Activated naive CD8-positive, alpha-beta T cell treated with anti-CD3 and anti-CD28 coated beads for 36 hours (primary cell): Measurements from ENCODE around the gene SRPK2. TPM values are rescaled to one million over a fixed set of nuclear protein-coding genes. Genes with fewer than 3 reads are reported as not detected.
A peak's percentile ranks its signal among the peaks of the same experiment; 100 is the strongest.

Source experiments
- DNase-seq: peaks from one replicate; pipeline ENCODE4 v3.0.0; 2021
- H3K27ac Mint-ChIP-seq: one replicate; pipeline ENCODE4 v1.8.0; 2022; ENCODE audit warnings: mild to moderate bottlenecking, moderate library complexity, mixed read lengths
- H3K27me3 Mint-ChIP-seq: one replicate; pipeline ENCODE4 v1.8.0; 2022; ENCODE audit warnings: mild to moderate bottlenecking, mixed read lengths
- H3K36me3 Mint-ChIP-seq: one replicate; pipeline ENCODE4 v1.8.0; 2021; ENCODE audit warnings: mild to moderate bottlenecking, mixed read lengths
- H3K4me1 Mint-ChIP-seq: one replicate; pipeline ENCODE4 v1.8.0; 2021; ENCODE audit warnings: mixed read lengths
- H3K4me3 Mint-ChIP-seq: one replicate; pipeline ENCODE4 v1.8.0; 2022; ENCODE audit warnings: mild to moderate bottlenecking, moderate library complexity, mixed read lengths
- H3K9me3 Mint-ChIP-seq: one replicate; pipeline ENCODE4 v1.8.0; 2022; ENCODE audit warnings: mixed read lengths
- total RNA-seq, 2 experiments: library from RNA; stranded (reverse); gene quantifications; one replicate each; pipeline ENCODE4 v1.2.3, GENCODE V29; 2021

Gene SRPK2
- total RNA-seq, 2 experiments from 2014 or later = 38.2 to 38.8 TPM

GRCh38 chr7:105107458-105107857 is 281.3 kb downstream of the SRPK2 start:
- H3K36me3 Mint-ChIP-seq = peaks cover 29% of the 10 kb centered on the region
- H3K4me1 Mint-ChIP-seq = peaks cover 19% of the 10 kb centered on the region
- no peak overlapping the region for H3K27ac Mint-ChIP-seq
- no peaks in the 10 kb centered on the region for H3K9me3 Mint-ChIP-seq
- DNase-seq = no peak
- no peaks in the 10 kb centered on the region for H3K27me3 Mint-ChIP-seq
- no peak overlapping the region for H3K4me3 Mint-ChIP-seq

GRCh38 chr7:105106473-105106872 is 282.2 kb downstream of the SRPK2 start:
- no peaks in the 10 kb centered on the region for H3K9me3 Mint-ChIP-seq
- no peak overlapping the region for H3K4me3 Mint-ChIP-seq
- H3K27me3 Mint-ChIP-seq = no peaks in the 10 kb centered on the region
- peaks cover 25% of the 10 kb centered on the region for H3K36me3 Mint-ChIP-seq
- H3K27ac Mint-ChIP-seq = peak overlapping the region; percentile 66
- peaks cover 19% of the 10 kb centered on the region for H3K4me1 Mint-ChIP-seq
- DNase-seq = no peak

GRCh38 chr7:105105579-105105978 is 283.1 kb downstream of the SRPK2 start:
- no peaks in the 10 kb centered on the region for H3K9me3 Mint-ChIP-seq
- H3K4me3 Mint-ChIP-seq = no peak overlapping the region
- peaks cover 26% of the 10 kb centered on the region for H3K36me3 Mint-ChIP-seq
- H3K27ac Mint-ChIP-seq = peak overlapping the region; percentile 51
- DNase-seq = no peak
- peaks cover 24% of the 10 kb centered on the region for H3K4me1 Mint-ChIP-seq
- H3K27me3 Mint-ChIP-seq = no peaks in the 10 kb centered on the region

GRCh38 chr7:105102557-105103352 is 286.0 kb downstream of the SRPK2 start:
- peaks cover 36% of the 10 kb centered on the region for H3K36me3 Mint-ChIP-seq
- no peak for DNase-seq
- H3K4me3 Mint-ChIP-seq = no peak overlapping the region
- H3K27ac Mint-ChIP-seq = peak overlapping the region; percentile 82
- H3K9me3 Mint-ChIP-seq = no peaks in the 10 kb centered on the region
- peaks cover 45% of the 10 kb centered on the region for H3K4me1 Mint-ChIP-seq
- H3K27me3 Mint-ChIP-seq = no peaks in the 10 kb centered on the region

- Mint-ChIP-seq H3K27me3 (no peaks in the 10 kb centered on the region), H3K27ac (peak overlapping the region; percentile 48), H3K36me3 (peaks cover 36% of the 10 kb centered on the region), H3K9me3 (no peaks in the 10 kb centered on the region), H3K4me1 (peaks cover 50% of the 10 kb centered on the region), H3K4me3 (no peak overlapping the region)
- DNase-seq = no peak
These were observed 286.9 kb downstream of the SRPK2 start for GRCh38 chr7:105101864-105102263.

- Mint-ChIP-seq H3K27me3 (no peaks in the 10 kb centered on the region), H3K27ac (peak overlapping the region; percentile 83), H3K4me1 (peaks cover 65% of the 10 kb centered on the region), H3K9me3 (no peaks in the 10 kb centered on the region), H3K36me3 (peaks cover 44% of the 10 kb centered on the region), H3K4me3 (no peak overlapping the region)
- no peak for DNase-seq
These were observed 289.7 kb downstream of the SRPK2 start for GRCh38 chr7:105098863-105099515.

- H3K36me3 Mint-ChIP-seq = peaks cover 44% of the 10 kb centered on the region
- H3K4me1 Mint-ChIP-seq = peaks cover 59% of the 10 kb centered on the region
- no peak overlapping the region for H3K4me3 Mint-ChIP-seq
- DNase-seq = no peak
- H3K27me3 Mint-ChIP-seq = no peaks in the 10 kb centered on the region
- H3K27ac Mint-ChIP-seq = no peak overlapping the region
- no peaks in the 10 kb centered on the region for H3K9me3 Mint-ChIP-seq
These were observed 291.1 kb downstream of the SRPK2 start for GRCh38 chr7:105097619-105098018.

- H3K27me3 Mint-ChIP-seq = no peaks in the 10 kb centered on the region
- H3K4me1 Mint-ChIP-seq = peaks cover 53% of the 10 kb centered on the region
- peak overlapping the region; percentile 12 for H3K27ac Mint-ChIP-seq
These were observed 292.4 kb downstream of the SRPK2 start for GRCh38 chr7:105096306-105096705.

GRCh38 chr7:105094966-105095365 is 293.8 kb downstream of the SRPK2 start:
- no peak for DNase-seq
- H3K27me3 Mint-ChIP-seq = no peaks in the 10 kb centered on the region
- no peak overlapping the region for H3K4me3 Mint-ChIP-seq
- peaks cover 41% of the 10 kb centered on the region for H3K4me1 Mint-ChIP-seq
- no peak overlapping the region for H3K27ac Mint-ChIP-seq
- H3K36me3 Mint-ChIP-seq = peaks cover 35% of the 10 kb centered on the region
- H3K9me3 Mint-ChIP-seq = no peaks in the 10 kb centered on the region

More at GRCh38 chr7:105096306-105096705, 292.4 kb downstream of the SRPK2 start:
- peaks cover 46% of the 10 kb centered on the region for H3K36me3 Mint-ChIP-seq
- no peak overlapping the region for H3K4me3 Mint-ChIP-seq
- no peak for DNase-seq
- H3K9me3 Mint-ChIP-seq = no peaks in the 10 kb centered on the region

- no peak for DNase-seq
- Mint-ChIP-seq H3K27ac (peak overlapping the region; percentile 17), H3K4me3 (no peak overlapping the region), H3K9me3 (no peaks in the 10 kb centered on the region), H3K4me1 (peaks cover 13% of the 10 kb centered on the region), H3K36me3 (peaks cover 21% of the 10 kb centered on the region), H3K27me3 (no peaks in the 10 kb centered on the region)
These were observed 300.3 kb downstream of the SRPK2 start for GRCh38 chr7:105088456-105088855.

GRCh38 chr7:105087981-105088380 is 300.7 kb downstream of the SRPK2 start:
- no peaks in the 10 kb centered on the region for H3K9me3 Mint-ChIP-seq
- H3K27ac Mint-ChIP-seq = peak overlapping the region; percentile 17
- H3K4me3 Mint-ChIP-seq = no peak overlapping the region
- peaks cover 21% of the 10 kb centered on the region for H3K36me3 Mint-ChIP-seq
- peaks cover 13% of the 10 kb centered on the region for H3K4me1 Mint-ChIP-seq
- DNase-seq = no peak
- H3K27me3 Mint-ChIP-seq = no peaks in the 10 kb centered on the region

- no peak for DNase-seq
- no peaks in the 10 kb centered on the region for H3K27me3 Mint-ChIP-seq
- peaks cover 13% of the 10 kb centered on the region for H3K4me1 Mint-ChIP-seq
- peaks cover 20% of the 10 kb centered on the region for H3K36me3 Mint-ChIP-seq
- H3K27ac Mint-ChIP-seq = no peak overlapping the region
- no peaks in the 10 kb centered on the region for H3K9me3 Mint-ChIP-seq
- no peak overlapping the region for H3K4me3 Mint-ChIP-seq
These were observed 301.9 kb downstream of the SRPK2 start for GRCh38 chr7:105086850-105087249.

GRCh38 chr7:105084581-105084980 is 304.1 kb downstream of the SRPK2 start:
- no peak for DNase-seq
- no peak overlapping the region for H3K4me3 Mint-ChIP-seq
- no peak overlapping the region for H3K27ac Mint-ChIP-seq
- no peaks in the 10 kb centered on the region for H3K9me3 Mint-ChIP-seq
- peaks cover 11% of the 10 kb centered on the region for H3K4me1 Mint-ChIP-seq
- peaks cover 29% of the 10 kb centered on the region for H3K36me3 Mint-ChIP-seq
- no peaks in the 10 kb centered on the region for H3K27me3 Mint-ChIP-seq

- no peak overlapping the region for H3K27ac Mint-ChIP-seq
- H3K4me3 Mint-ChIP-seq = no peak overlapping the region
- H3K36me3 Mint-ChIP-seq = peaks cover 43% of the 10 kb centered on the region
- H3K4me1 Mint-ChIP-seq = peaks cover 1% of the 10 kb centered on the region
- no peak for DNase-seq
- H3K9me3 Mint-ChIP-seq = no peaks in the 10 kb centered on the region
- H3K27me3 Mint-ChIP-seq = no peaks in the 10 kb centered on the region
These were observed 309.4 kb downstream of the SRPK2 start for GRCh38 chr7:105079348-105079747.

GRCh38 chr7:105073143-105073542 is 315.6 kb downstream of the SRPK2 start:
- DNase-seq = no peak
- H3K27ac Mint-ChIP-seq = no peak overlapping the region
- H3K36me3 Mint-ChIP-seq = peaks cover 42% of the 10 kb centered on the region
- H3K4me1 Mint-ChIP-seq = peaks cover 8% of the 10 kb centered on the region
- H3K9me3 Mint-ChIP-seq = no peaks in the 10 kb centered on the region
- no peaks in the 10 kb centered on the region for H3K27me3 Mint-ChIP-seq
- H3K4me3 Mint-ChIP-seq = no peak overlapping the region

GRCh38 chr7:105068886-105069285 is 319.8 kb downstream of the SRPK2 start:
- Mint-ChIP-seq H3K9me3 (no peaks in the 10 kb centered on the region), H3K27me3 (no peaks in the 10 kb centered on the region), H3K27ac (peak overlapping the region; percentile 23), H3K36me3 (peaks cover 28% of the 10 kb centered on the region), H3K4me1 (peaks cover 14% of the 10 kb centered on the region), H3K4me3 (no peak overlapping the region)
- no peak for DNase-seq
